Measurements from ENCODE around the gene BCAN.
"Not testable (repeated sequence)": the region's sequence is repeated elsewhere in the genome, so short reads cannot be mapped to it uniquely, and the experiment has no call there.

Gene BCAN

GRCh38 chr1:156616463-156616862 lies 25.5 kb upstream of the BCAN start:
- DNase-seq (ENCODE audit: low spot score), result peak; percentile 90

GRCh38 chr1:156618853-156619581 lies 22.9 kb upstream of the BCAN start, which contains the start of gene HAPLN2:
Gene HAPLN2 (plus strand): TSS chr1:156619415. CDS start chr1:156623491, 4,076 bp downstream.
- peak; percentile 88 for DNase-seq (ENCODE audit: low spot score)

GRCh38 chr1:156619582-156619955 lies 22.3 kb upstream of the BCAN start:
- DNase-seq (ENCODE audit: low spot score), result no peak

GRCh38 chr1:156622581-156623297 lies 19.2 kb upstream of the BCAN start:
- no peak for DNase-seq (ENCODE audit: low spot score)

- no peak for DNase-seq (ENCODE audit: low spot score)
Measured at GRCh38 chr1:156623946-156624813, 17.7 kb upstream of the BCAN start.

GRCh38 chr1:156624814-156625435 lies 17.0 kb upstream of the BCAN start:
- no peak for DNase-seq (ENCODE audit: low spot score)

GRCh38 chr1:156625436-156626078 lies 16.4 kb upstream of the BCAN start:
- peak; percentile 68 for DNase-seq (ENCODE audit: low spot score)

- no peak for DNase-seq (ENCODE audit: low spot score)
Measured at GRCh38 chr1:156626079-156626438, 15.9 kb upstream of the BCAN start.

- peak; percentile 57 for DNase-seq (ENCODE audit: low spot score)
Measured at GRCh38 chr1:156627313-156627880, 14.5 kb upstream of the BCAN start.

GRCh38 chr1:156629823-156630449 lies 12.0 kb upstream of the BCAN start:
- no peak for DNase-seq (ENCODE audit: low spot score)

GRCh38 chr1:156631152-156631551 lies 10.8 kb upstream of the BCAN start:
- not testable (repeated sequence) for DNase-seq (ENCODE audit: low spot score)

GRCh38 chr1:156632355-156632754 lies 9.6 kb upstream of the BCAN start:
- DNase-seq (ENCODE audit: low spot score), result no peak

- DNase-seq (ENCODE audit: low spot score), result peak; percentile 63
Measured at GRCh38 chr1:156638189-156638985, 3.5 kb upstream of the BCAN start.

- no peak for DNase-seq (ENCODE audit: low spot score)
Measured at GRCh38 chr1:156639601-156640101, 2.3 kb upstream of the BCAN start.

GRCh38 chr1:156640842-156641706 lies 843 bp upstream of the BCAN start:
- DNase-seq (ENCODE audit: low spot score), result peak; percentile 82

- DNase-seq (ENCODE audit: low spot score), result no peak
Measured at GRCh38 chr1:156642265-156643048, 540 bp downstream of the BCAN start.

GRCh38 chr1:156643049-156643777 lies 1.3 kb downstream of the BCAN start:
- no peak for DNase-seq (ENCODE audit: low spot score)

Data from globus pallidus (tissue), 1 donor.